Endothelial cell of umbilical vein (primary cell): ENCODE data around the gene ATXN7L2. TPM values are rescaled to one million over a fixed set of nuclear protein-coding genes. Genes with fewer than 3 reads are reported as not detected.

Source experiments
- BruUV-seq: library from RNA; stranded (reverse); fragments of 400-500 nt; replicated peaks from 2 replicates; lab custom pipeline; 2021; lab: Mats Ljungman, UMichigan
- CTCF ChIA-PET: fragments of 300-600, 350-600 bp; sonication (Branson Sonifier 250); formaldehyde crosslinking; loops from one replicate; lab custom pipeline; 2021; ENCODE audit warnings: antibody characterized with exemption, inconsistent platforms; lab: Charles Lee
- POLR2A ChIA-PET: fragments of 300-600, 350-600 bp; sonication (Branson Sonifier 250); formaldehyde crosslinking; loops from one replicate; lab custom pipeline; 2021; ENCODE audit warnings: antibody characterized with exemption, inconsistent platforms; lab: Charles Lee
- DNase-seq: peaks from one replicate; pipeline ENCODE4 v3.0.0-alpha.2; 2011; ENCODE audit warnings: low read depth, low spot score
- FAIRE-seq: peaks from 2 replicates; lab custom pipeline; 2011; peaks lifted over from hg19 to GRCh38; lab: Jason Lieb, UNC
- H2AFZ ChIP-seq: 2 replicates; pipeline ENCODE4 v1.6.0; 2012; ENCODE audit warnings: low read depth, low read length, control low read depth, inconsistent platforms
- H3K27ac ChIP-seq: 2 replicates; pipeline ENCODE4 v1.5.1; 2011; ENCODE audit warnings: low read depth, mild to moderate bottlenecking, control low read depth, low read length, moderate library complexity; ENCODE audit not compliant: insufficient read depth
- H3K27me3 ChIP-seq, 2 experiments: 2 replicates each; pipeline versions ENCODE4 v1.6.0 to v1.6.1; 2011; ENCODE audit warnings: low read length in 2 of 2, mixed read lengths in 1 of 2; ENCODE audit not compliant: control insufficient read depth in 2 of 2, insufficient read depth in 2 of 2
- H3K36me3 ChIP-seq, 2 experiments: 2 replicates in 1 of 2; 3 replicates in 1 of 2; pipeline ENCODE4 v1.5.1; 2011; ENCODE audit warnings: low read length in 2 of 2, mild to moderate bottlenecking in 1 of 2, moderate library complexity in 1 of 2; ENCODE audit not compliant: control insufficient read depth in 2 of 2, insufficient read depth in 2 of 2; ENCODE audit errors: extremely low read depth in 1 of 2
- H3K4me1 ChIP-seq: 3 replicates; pipeline ENCODE4 v1.5.1; 2011; ENCODE audit warnings: mild to moderate bottlenecking, low read length; ENCODE audit not compliant: control insufficient read depth, insufficient read depth; ENCODE audit errors: extremely low read depth
- H3K4me2 ChIP-seq: 2 replicates; pipeline ENCODE4 v1.6.1; 2011; ENCODE audit warnings: low read length, control low read depth, mixed read lengths; ENCODE audit not compliant: insufficient read depth
- H3K4me3 ChIP-seq, 3 experiments: fragments of 200-600 bp in 1 of 3; sonication (generic), shearing (Covaris generic) in 1 of 3; replicated peaks in 1 of 3; 2 replicates each; pipeline ENCODE4 v1.5.1; 2011 to 2016; ENCODE audit warnings: control low read depth in 3 of 3, low read length in 3 of 3, mild to moderate bottlenecking in 2 of 3, inconsistent platforms in 1 of 3, low read depth in 1 of 3, moderate library complexity in 1 of 3; ENCODE audit not compliant: insufficient read depth in 1 of 3
- H3K79me2 ChIP-seq: 2 replicates; pipeline ENCODE4 v1.6.0; 2012; ENCODE audit warnings: low read length, inconsistent platforms; ENCODE audit not compliant: control insufficient read depth, insufficient read depth
- H3K9ac ChIP-seq: replicated peaks from 2 replicates; pipeline ENCODE3; 2011; ENCODE audit warnings: low read length, control low read depth; ENCODE audit not compliant: insufficient read depth; ENCODE audit errors: extremely low read depth
- H3K9me1 ChIP-seq: replicated peaks from 3 replicates; pipeline ENCODE4 v1.6.0; 2011; ENCODE audit warnings: mild to moderate bottlenecking, low read length; ENCODE audit not compliant: control insufficient read depth, insufficient read depth; ENCODE audit errors: extremely low read depth
- H3K9me3 ChIP-seq: replicated peaks from 2 replicates; pipeline ENCODE4 v1.5.1; 2012; ENCODE audit warnings: low read length, inconsistent platforms; ENCODE audit not compliant: control insufficient read depth, insufficient read depth
- H4K20me1 ChIP-seq: replicated peaks from 2 replicates; pipeline ENCODE3; 2011; ENCODE audit warnings: mild to moderate bottlenecking, low read length; ENCODE audit not compliant: control insufficient read depth, insufficient read depth; ENCODE audit errors: extremely low read depth
- CTCF ChIP-seq, 2 donors: IDR thresholded peaks; 1 replicate in 1 of 2; 2 replicates in 1 of 2; pipeline ENCODE4 v1.5.1; 2011; ENCODE audit warnings: low read length in 2 of 2, mild to moderate bottlenecking in 2 of 2, moderate library complexity in 2 of 2, control low read depth in 1 of 2, inconsistent platforms in 1 of 2, low read depth in 1 of 2; ENCODE audit not compliant: insufficient read depth in 1 of 2; ENCODE audit errors: extremely low read depth in 1 of 2
- EZH2 ChIP-seq: IDR thresholded peaks from 2 replicates; pipeline ENCODE4 v1.6.1; 2012; ENCODE audit warnings: borderline replicate concordance, low read depth, mild to moderate bottlenecking, moderate library complexity, low read length, inconsistent platforms; ENCODE audit not compliant: severe bottlenecking
- FOS ChIP-seq: IDR thresholded peaks from 2 replicates; pipeline ENCODE4 v1.6.1; 2011; ENCODE audit warnings: mild to moderate bottlenecking, low read length, moderate library complexity, borderline replicate concordance; ENCODE audit not compliant: insufficient read depth
- GATA2 ChIP-seq: IDR thresholded peaks from 2 replicates; pipeline ENCODE4 v1.7.0; 2011; ENCODE audit warnings: low read depth, mild to moderate bottlenecking, moderate library complexity, mixed read lengths, low read length; ENCODE audit not compliant: insufficient read length, insufficient read depth
- JUN ChIP-seq: IDR thresholded peaks from 2 replicates; pipeline ENCODE4 v1.6.1; 2011; ENCODE audit warnings: borderline replicate concordance, low read depth; ENCODE audit not compliant: insufficient read length, insufficient read depth
- MAX ChIP-seq: IDR thresholded peaks from 2 replicates; pipeline ENCODE4 v1.6.1; 2011; ENCODE audit not compliant: insufficient read depth, insufficient read length
- MYC ChIP-seq: IDR thresholded peaks from one replicate; pipeline ENCODE4 v1.6.1; 2011; ENCODE audit warnings: mild to moderate bottlenecking, low read depth, low read length
- POLR2A ChIP-seq: IDR thresholded peaks from 2 replicates; pipeline ENCODE4 v1.6.1; 2012; ENCODE audit warnings: low read depth, mild to moderate bottlenecking, control low read depth, low read length
- POLR2AphosphoS5 ChIP-seq: IDR thresholded peaks from 2 replicates; pipeline ENCODE4 v1.6.1; 2012; ENCODE audit warnings: low read depth, mild to moderate bottlenecking, control low read depth, low read length, moderate library complexity; ENCODE audit not compliant: insufficient read depth
- dilution Hi-C: fragments of 300-500 bp; cut with MboI; formaldehyde crosslinking; loops from one replicate; pipeline ENCODE4 v1.15.0; 2019; ENCODE audit warnings: low sequenced_read_pairs; ENCODE audit not compliant: extremely low pct_ligation_motif_present
- intact Hi-C: fragments of 100-400 bp; cut with micrococcal nuclease; formaldehyde crosslinking; loops from one replicate; pipeline ENCODE4 v1.10.0; 2022
- polyA plus RNA-seq, 4 experiments: library from polyadenylated mRNA; depleted of rRNA in 3 of 4; stranded (reverse) in 3 of 4; unstranded in 1 of 4; fragments of >200 nt; gene quantifications; 2 replicates each; pipeline versions ENCODE4 v1.2.1 to v1.2.3, GENCODE V29; 2011 to 2012; ENCODE audit warnings: missing spikeins in 1 of 4
- total RNA-seq: library from RNA; stranded (reverse); gene quantifications from 2 replicates; pipeline ENCODE4 v1.2.3, GENCODE V29; 2021

The ATXN7L2 gene
- total and polyA plus RNA-seq, 2 donors (not counting 3 experiments of a cell fraction or from before 2014, with no cell fraction given) = 4.4 to 4.9 TPM

- Histone ChIP-seq H3K27me3 (peaks cover 3 to 12% of the 10 kb centered on the region in 2 experiments), H3K4me3 (no peak overlapping the region), H3K27ac (no peak overlapping the region), H3K79me2 (no peaks in the 10 kb centered on the region), H3K9me1 (no peaks in the 10 kb centered on the region), H3K4me1 (no peaks in the 10 kb centered on the region), H3K36me3 (no peaks in the 10 kb centered on the region), H2AFZ (no peak overlapping the region), H3K4me2 (no peak overlapping the region), H3K9ac (no peak overlapping the region), H3K9me3 (no peaks in the 10 kb centered on the region), H4K20me1 (no peaks in the 10 kb centered on the region)
- ChIA-PET CTCF (no interaction called here), POLR2A (no interaction called here)
- FAIRE-seq (no peak), DNase-seq (no peak)
- TF ChIP-seq POLR2A (no peak), EZH2 (no peak), CTCF (IDR thresholded peaks at IDR 0.05; ENCODE audit: extremely low read depth in 1 of 2, insufficient read depth in 1 of 2, low read depth in 1 of 2, low read length in 2 of 2) (no peak), JUN (no peak), GATA2 (no peak), FOS (no peak), MYC (no peak), POLR2AphosphoS5 (no peak), MAX (no peak)
- dilution Hi-C loops (no loop called here), intact Hi-C loops (no loop called here)
- BruUV-seq = no TSS peak
Measured at GRCh38 chr1:109454497-109455133, 29.1 kb upstream of the ATXN7L2 start.
